CD4-positive, CD25-positive, alpha-beta regulatory T cell (primary cell): ENCODE results near the gene HBG1. TPM values are rescaled to one million over a fixed set of nuclear protein-coding genes. Genes with fewer than 3 reads are reported as not detected.

Source experiments
- ATAC-seq, 2 donors: fragments of 150-1000 bp; cut with Tn5 transposase; one replicate each; pipeline ENCODE4 v1.10.0; 2021; ENCODE audit warnings: low read depth in 2 of 2, moderate number of reproducible peaks in 2 of 2, moderate library complexity in 1 of 2
- DNase-seq, 3 donors: peaks; one replicate each; pipeline versions ENCODE4 v3.0.0 to v3.0.0-alpha.2; 2012 to 2022; ENCODE audit warnings: mixed read lengths in 1 of 3
- H3K27ac ChIP-seq: one replicate; pipeline ENCODE4 v1.7.0; 2013; ENCODE audit warnings: mild to moderate bottlenecking, low read length; ENCODE audit not compliant: insufficient read depth, poor library complexity, severe bottlenecking
- H3K27me3 ChIP-seq: one replicate; pipeline ENCODE4 v1.7.0; 2013; ENCODE audit warnings: low read length; ENCODE audit not compliant: control insufficient read depth, insufficient read depth
- H3K36me3 ChIP-seq: one replicate; pipeline ENCODE4 v1.7.0; 2013; ENCODE audit warnings: mild to moderate bottlenecking, low read length, moderate library complexity; ENCODE audit not compliant: control insufficient read depth, insufficient read depth
- H3K4me1 ChIP-seq: 2 replicates; pipeline ENCODE4 v1.7.0; 2013; ENCODE audit warnings: mild to moderate bottlenecking, low read length; ENCODE audit not compliant: insufficient read depth, control insufficient read depth, poor library complexity, severe bottlenecking
- H3K4me3 ChIP-seq: one replicate; pipeline ENCODE4 v1.7.0; 2013; ENCODE audit warnings: low read depth, mild to moderate bottlenecking, low read length, moderate library complexity
- H3K9me3 ChIP-seq, 2 experiments: 1 replicate in 1 of 2; 2 replicates in 1 of 2; pipeline ENCODE4 v1.7.0; 2013; ENCODE audit warnings: low read length in 2 of 2, mild to moderate bottlenecking in 1 of 2, moderate library complexity in 1 of 2; ENCODE audit not compliant: control insufficient read depth in 2 of 2
- H3K27ac Mint-ChIP-seq, 3 donors: one replicate each; pipeline ENCODE4 v1.8.0; 2020 to 2022; ENCODE audit warnings: mild to moderate bottlenecking in 3 of 3, mixed read lengths in 3 of 3, moderate library complexity in 2 of 3
- H3K27me3 Mint-ChIP-seq: one replicate; pipeline ENCODE4 v1.8.0; 2022; ENCODE audit warnings: mild to moderate bottlenecking, mixed read lengths
- H3K36me3 Mint-ChIP-seq: one replicate; pipeline ENCODE4 v1.8.0; 2020; ENCODE audit warnings: mixed read lengths
- H3K4me1 Mint-ChIP-seq, 4 donors: one replicate each; pipeline ENCODE4 v1.8.0; 2020 to 2022; ENCODE audit warnings: mixed read lengths in 4 of 4, mild to moderate bottlenecking in 1 of 4
- H3K4me3 Mint-ChIP-seq, 4 donors: one replicate each; pipeline ENCODE4 v1.8.0; 2020 to 2022; ENCODE audit warnings: mild to moderate bottlenecking in 4 of 4, mixed read lengths in 4 of 4, moderate library complexity in 3 of 4
- H3K9me3 Mint-ChIP-seq, 7 donors: one replicate each; pipeline ENCODE4 v1.8.0; 2020 to 2022; ENCODE audit warnings: mixed read lengths in 7 of 7, mild to moderate bottlenecking in 3 of 7, moderate library complexity in 2 of 7
- polyA plus RNA-seq, 4 donors: library from polyadenylated mRNA; unstranded; fragments of 300-500 nt; fragmentation: Illumina TruSeq; gene quantifications; one replicate each; pipeline ENCODE4 v1.2.3, GENCODE V29; 2021
- total RNA-seq: library from RNA; stranded (reverse); gene quantifications from one replicate; pipeline ENCODE4 v1.2.3, GENCODE V29; 2022

HBG1 gene
- total and polyA plus RNA-seq, 5 donors from 2014 or later: not detected

DNA sequence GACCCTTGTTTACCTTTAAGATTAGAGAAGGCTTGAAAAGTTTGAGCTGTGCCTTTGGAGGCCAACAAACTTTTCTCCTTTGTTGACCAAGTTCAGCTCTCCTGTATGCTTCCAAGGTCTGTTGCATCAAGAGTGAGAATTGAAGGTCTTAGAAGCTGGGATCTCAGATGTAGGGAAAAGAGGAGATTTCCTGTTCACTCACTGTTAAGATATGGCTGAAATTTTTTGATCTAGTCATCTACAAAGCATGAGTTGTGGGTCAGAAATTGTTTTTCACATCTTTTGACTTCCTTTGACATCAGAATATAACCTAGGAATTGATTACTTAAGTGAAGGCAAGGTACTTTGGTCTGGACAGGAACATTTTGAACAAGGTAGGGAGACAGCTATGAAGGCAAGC, 40.0 kb upstream of the HBG1 start:
- H3K27ac Mint-ChIP-seq: peak overlapping the region in 1 of 3 donors; percentile 48
- H3K4me1 Mint-ChIP-seq: no peaks in the 10 kb centered on the region
- DNase-seq (no peak), ATAC-seq (no peak)
- Histone ChIP-seq H3K4me1 (no peaks in the 10 kb centered on the region), H3K4me3 (no peak overlapping the region), H3K27me3 (no peaks in the 10 kb centered on the region), H3K9me3 (no peaks in the 10 kb centered on the region), H3K36me3 (no peaks in the 10 kb centered on the region), H3K27ac (no peak overlapping the region)
- H3K4me3 Mint-ChIP-seq: no peak overlapping the region
- H3K9me3 Mint-ChIP-seq: peaks cover 0 to 4% (median 0%) of the 10 kb centered on the region in 7 donors
- H3K36me3 Mint-ChIP-seq: no peaks in the 10 kb centered on the region
- H3K27me3 Mint-ChIP-seq: peaks cover 5% of the 10 kb centered on the region

DNA sequence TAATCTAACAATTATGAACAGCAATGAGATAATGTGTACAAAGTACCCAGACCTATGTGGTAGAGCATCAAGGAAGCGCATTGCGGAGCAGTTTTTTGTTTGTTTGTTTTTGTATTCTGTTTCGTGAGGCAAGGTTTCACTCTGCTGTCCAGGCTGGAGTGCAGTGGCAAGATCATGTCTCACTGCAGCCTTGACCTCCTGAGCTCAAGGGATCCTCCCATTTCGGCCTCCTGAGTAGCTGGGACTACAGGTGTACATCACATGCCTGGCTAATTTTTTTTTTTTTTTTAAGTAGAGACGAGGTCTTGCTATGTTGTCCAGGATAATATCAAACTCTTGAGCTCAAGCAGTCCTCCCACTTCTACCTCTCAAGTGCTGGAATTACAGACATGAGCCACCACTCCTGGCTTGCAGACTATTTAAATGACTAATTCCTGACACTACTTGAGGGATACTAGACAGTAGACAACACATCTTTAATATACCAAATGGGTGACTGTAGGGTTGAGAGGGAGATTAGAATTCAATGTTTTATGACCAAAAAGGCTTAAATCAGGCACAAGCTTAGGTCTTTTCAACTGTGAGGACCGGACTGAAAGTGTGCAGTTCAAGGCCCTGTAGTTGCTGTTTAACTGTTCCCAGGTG, 39.4 kb upstream of the HBG1 start:
- Histone ChIP-seq H3K9me3 (no peaks in the 10 kb centered on the region), H3K27me3 (no peaks in the 10 kb centered on the region), H3K36me3 (no peaks in the 10 kb centered on the region), H3K4me1 (no peaks in the 10 kb centered on the region), H3K27ac (no peak overlapping the region), H3K4me3 (no peak overlapping the region)
- Mint-ChIP-seq H3K36me3 (no peaks in the 10 kb centered on the region), H3K4me3 (no peak overlapping the region), H3K9me3 (peaks cover 0 to 4% (median 0%) of the 10 kb centered on the region in 7 donors), H3K27ac (no peak overlapping the region), H3K4me1 (no peaks in the 10 kb centered on the region), H3K27me3 (peaks cover 5% of the 10 kb centered on the region)
- DNase-seq: no peak
- no peak for ATAC-seq

DNA sequence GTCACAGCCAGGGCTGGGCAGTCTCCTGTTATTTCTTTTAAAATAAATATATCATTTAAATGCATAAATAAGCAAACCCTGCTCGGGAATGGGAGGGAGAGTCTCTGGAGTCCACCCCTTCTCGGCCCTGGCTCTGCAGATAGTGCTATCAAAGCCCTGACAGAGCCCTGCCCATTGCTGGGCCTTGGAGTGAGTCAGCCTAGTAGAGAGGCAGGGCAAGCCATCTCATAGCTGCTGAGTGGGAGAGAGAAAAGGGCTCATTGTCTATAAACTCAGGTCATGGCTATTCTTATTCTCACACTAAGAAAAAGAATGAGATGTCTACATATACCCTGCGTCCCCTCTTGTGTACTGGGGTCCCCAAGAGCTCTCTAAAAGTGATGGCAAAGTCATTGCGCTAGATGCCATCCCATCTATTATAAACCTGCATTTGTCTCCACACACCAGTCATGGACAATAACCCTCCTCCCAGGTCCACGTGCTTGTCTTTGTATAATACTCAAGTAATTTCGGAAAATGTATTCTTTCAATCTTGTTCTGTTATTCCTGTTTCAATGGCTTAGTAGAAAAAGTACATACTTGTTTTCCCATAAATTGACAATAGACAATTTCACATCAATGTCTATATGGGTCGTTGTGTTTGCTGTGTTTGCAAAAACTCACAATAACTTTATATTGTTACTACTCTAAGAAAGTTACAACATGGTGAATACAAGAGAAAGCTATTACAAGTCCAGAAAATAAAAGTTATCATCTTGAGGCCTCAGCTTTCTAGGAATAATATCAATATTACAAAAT, 38.6 kb upstream of the HBG1 start:
- ATAC-seq: no peak
- Histone ChIP-seq H3K27me3 (no peaks in the 10 kb centered on the region), H3K36me3 (no peaks in the 10 kb centered on the region), H3K4me1 (no peaks in the 10 kb centered on the region), H3K9me3 (no peaks in the 10 kb centered on the region), H3K27ac (no peak overlapping the region), H3K4me3 (no peak overlapping the region)
- H3K36me3 Mint-ChIP-seq: no peaks in the 10 kb centered on the region
- H3K9me3 Mint-ChIP-seq: peaks cover 0 to 4% (median 0%) of the 10 kb centered on the region in 7 donors
- no peak for DNase-seq
- H3K4me3 Mint-ChIP-seq: no peak overlapping the region
- no peak overlapping the region for H3K27ac Mint-ChIP-seq
- no peaks in the 10 kb centered on the region for H3K4me1 Mint-ChIP-seq
- H3K27me3 Mint-ChIP-seq: peaks cover 5% of the 10 kb centered on the region

DNA sequence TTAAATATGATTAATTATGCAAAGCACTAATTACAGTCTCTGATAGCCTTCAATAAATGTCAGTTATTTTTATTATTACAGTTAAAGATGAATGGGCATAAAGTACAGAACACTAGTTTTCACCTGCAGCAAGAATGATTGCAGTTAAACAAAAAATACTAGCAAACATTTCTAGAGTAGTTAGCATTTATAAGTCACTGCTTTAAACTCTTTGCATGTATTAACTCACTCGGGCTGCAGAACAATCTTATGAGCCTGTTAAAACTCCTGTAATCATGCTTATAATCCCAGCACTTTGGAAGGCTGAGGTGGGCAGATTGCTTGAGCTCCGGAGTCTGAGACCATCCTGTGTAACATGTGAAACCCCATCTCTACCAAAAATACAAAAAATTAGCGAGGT, 37.2 kb upstream of the HBG1 start:
- no peaks in the 10 kb centered on the region for H3K4me1 ChIP-seq
- Mint-ChIP-seq H3K27me3 (peaks cover 5% of the 10 kb centered on the region), H3K4me3 (no peak overlapping the region), H3K4me1 (no peaks in the 10 kb centered on the region), H3K9me3 (peaks cover 0 to 1% (median 0%) of the 10 kb centered on the region in 7 donors), H3K36me3 (no peaks in the 10 kb centered on the region), H3K27ac (no peak overlapping the region)
- no peak overlapping the region for H3K27ac ChIP-seq
- no peak overlapping the region for H3K4me3 ChIP-seq
- DNase-seq: no peak
- H3K27me3 ChIP-seq: no peaks in the 10 kb centered on the region
- H3K9me3 ChIP-seq: no peaks in the 10 kb centered on the region
- no peak for ATAC-seq
- H3K36me3 ChIP-seq: no peaks in the 10 kb centered on the region

DNA sequence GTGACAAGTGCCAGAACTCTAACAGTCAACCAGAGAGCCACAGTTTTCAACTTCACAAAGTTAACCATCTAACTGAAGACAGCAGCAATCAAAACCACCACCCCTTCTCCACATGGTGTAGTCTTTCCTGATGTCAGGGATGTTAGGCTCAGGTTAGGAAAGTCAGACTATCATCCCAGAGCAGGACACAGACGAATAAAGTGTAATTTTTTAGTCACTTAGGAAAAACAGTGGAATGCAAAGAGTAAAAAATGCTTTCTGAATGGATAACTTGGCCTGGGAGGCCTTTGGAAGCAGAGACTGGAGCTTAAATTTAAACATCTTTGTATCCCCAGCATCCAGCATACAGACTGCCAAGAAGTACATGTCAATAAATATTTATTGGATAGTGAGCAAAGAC, 36.7 kb upstream of the HBG1 start:
- Mint-ChIP-seq H3K4me3 (no peak overlapping the region), H3K27ac (no peak overlapping the region), H3K9me3 (peaks cover 0 to 1% (median 0%) of the 10 kb centered on the region in 7 donors), H3K27me3 (peaks cover 5% of the 10 kb centered on the region), H3K4me1 (no peaks in the 10 kb centered on the region), H3K36me3 (no peaks in the 10 kb centered on the region)
- DNase-seq (no peak), ATAC-seq (no peak)
- H3K27ac ChIP-seq: no peak overlapping the region
- no peaks in the 10 kb centered on the region for H3K9me3 ChIP-seq
- H3K27me3 ChIP-seq: no peaks in the 10 kb centered on the region
- no peaks in the 10 kb centered on the region for H3K36me3 ChIP-seq
- no peaks in the 10 kb centered on the region for H3K4me1 ChIP-seq
- no peak overlapping the region for H3K4me3 ChIP-seq

DNA sequence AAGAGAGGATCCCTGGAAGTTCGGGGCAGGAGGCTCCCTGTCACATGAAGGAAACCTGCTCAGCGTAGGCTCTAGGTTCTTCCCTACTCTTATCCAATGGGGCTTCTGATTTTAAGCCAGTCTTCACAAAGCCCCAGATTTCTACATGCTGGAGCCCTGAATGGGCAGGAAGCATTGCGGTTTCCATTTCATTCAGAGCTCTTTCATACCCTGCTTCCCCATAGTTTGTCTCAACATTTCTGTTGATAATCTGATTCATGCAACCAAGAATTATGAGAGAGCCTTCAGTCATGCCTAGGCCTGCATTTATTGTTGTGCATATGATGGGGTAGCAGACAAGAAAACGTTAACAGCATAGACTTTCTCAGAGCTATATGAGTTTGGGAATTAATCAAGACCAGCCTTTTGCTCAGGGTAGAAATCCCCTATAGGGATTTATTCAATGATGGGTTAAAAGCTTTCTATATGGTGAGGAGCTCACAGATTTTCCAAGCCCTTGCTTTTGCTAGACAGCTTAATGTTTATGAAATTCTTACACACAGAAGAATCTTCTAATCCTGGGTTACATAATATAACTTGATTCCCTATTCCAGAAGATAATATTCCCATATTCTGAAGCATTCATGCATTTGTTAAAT, 36.2 kb upstream of the HBG1 start:
- Histone ChIP-seq H3K4me1 (no peaks in the 10 kb centered on the region), H3K36me3 (no peaks in the 10 kb centered on the region), H3K27ac (no peak overlapping the region), H3K9me3 (no peaks in the 10 kb centered on the region), H3K4me3 (no peak overlapping the region), H3K27me3 (no peaks in the 10 kb centered on the region)
- peaks cover 0 to 1% (median 0%) of the 10 kb centered on the region in 7 donors for H3K9me3 Mint-ChIP-seq
- H3K27ac Mint-ChIP-seq: no peak overlapping the region
- H3K4me1 Mint-ChIP-seq: no peaks in the 10 kb centered on the region
- H3K36me3 Mint-ChIP-seq: no peaks in the 10 kb centered on the region
- DNase-seq: no peak
- ATAC-seq: no peak
- peaks cover 5% of the 10 kb centered on the region for H3K27me3 Mint-ChIP-seq
- no peak overlapping the region for H3K4me3 Mint-ChIP-seq

DNA sequence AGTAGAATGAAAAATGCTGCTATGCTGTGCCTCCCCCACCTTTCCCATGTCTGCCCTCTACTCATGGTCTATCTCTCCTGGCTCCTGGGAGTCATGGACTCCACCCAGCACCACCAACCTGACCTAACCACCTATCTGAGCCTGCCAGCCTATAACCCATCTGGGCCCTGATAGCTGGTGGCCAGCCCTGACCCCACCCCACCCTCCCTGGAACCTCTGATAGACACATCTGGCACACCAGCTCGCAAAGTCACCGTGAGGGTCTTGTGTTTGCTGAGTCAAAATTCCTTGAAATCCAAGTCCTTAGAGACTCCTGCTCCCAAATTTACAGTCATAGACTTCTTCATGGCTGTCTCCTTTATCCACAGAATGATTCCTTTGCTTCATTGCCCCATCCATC, 35.0 kb upstream of the HBG1 start:
- Mint-ChIP-seq H3K27me3 (peaks cover 5% of the 10 kb centered on the region), H3K4me1 (no peaks in the 10 kb centered on the region), H3K9me3 (peaks cover 0 to 1% (median 0%) of the 10 kb centered on the region in 7 donors), H3K27ac (no peak overlapping the region), H3K36me3 (no peaks in the 10 kb centered on the region), H3K4me3 (no peak overlapping the region)
- Histone ChIP-seq H3K4me1 (no peaks in the 10 kb centered on the region), H3K9me3 (no peaks in the 10 kb centered on the region), H3K36me3 (no peaks in the 10 kb centered on the region), H3K27ac (no peak overlapping the region), H3K4me3 (no peak overlapping the region), H3K27me3 (no peaks in the 10 kb centered on the region)
- ATAC-seq: no peak
- no peak for DNase-seq
